NT2/D1 (cell line): ENCODE measurements around the gene ARHGAP24.

ENCODE experiments used
- YY1 ChIP-seq: IDR thresholded peaks from 2 replicates; pipeline ENCODE4 v1.6.1; 2011; ENCODE audit not compliant: insufficient read length, insufficient read depth
- ZNF274 ChIP-seq: IDR thresholded peaks from 2 replicates; pipeline ENCODE4 v1.6.1; 2011; ENCODE audit warnings: mild to moderate bottlenecking, low read depth, low read length

- TF ChIP-seq ZNF274 = no peak
- no peak for TF ChIP-seq YY1
Measured at GRCh38 chr4:85788604-85789003, 313.7 kb downstream of the ARHGAP24 start.
